ENCODE results near the gene CMTR2. TPM values are rescaled to one million over a fixed set of nuclear protein-coding genes. Genes with fewer than 3 reads are reported as not detected.
A peak's percentile ranks its signal among the peaks of the same experiment; 100 is the strongest.
"Not testable (repeated sequence)": the region's sequence is repeated elsewhere in the genome, so short reads cannot be mapped to it uniquely, and the experiment has no call there.

Gene CMTR2
- total and polyA plus RNA-seq, 5 donors from 2014 or later: 12.9 to 34.9 (median 27.0) TPM

DNA sequence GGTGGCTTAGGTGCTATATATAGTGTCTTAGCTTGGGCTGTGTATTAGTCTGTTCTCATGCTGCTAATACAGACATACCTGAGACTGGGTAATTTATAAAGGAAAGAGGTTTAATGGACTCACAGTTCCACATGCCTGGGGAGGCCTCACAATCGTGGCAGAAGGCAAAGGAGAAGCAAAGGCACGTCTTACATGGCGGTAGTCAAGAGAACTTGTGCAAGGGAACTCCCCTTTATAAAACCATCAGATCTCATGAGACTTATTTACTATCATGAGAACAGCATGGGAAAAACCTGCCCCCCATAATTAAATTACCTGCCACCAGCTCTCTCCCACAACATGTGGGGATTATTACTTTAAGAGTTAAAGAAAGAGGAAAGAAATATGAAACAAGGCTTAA lies 2.9 kb upstream of the CMTR2 start:
- H3K4me1 ChIP-seq (ENCODE audit: control insufficient read depth, insufficient read depth, low read length, poor library complexity, severe bottlenecking): peaks cover 13% of the 10 kb centered on the region
- H3K4me1 Mint-ChIP-seq: peaks cover 8 to 24% (median 17%) of the 10 kb centered on the region in 4 donors
- not testable (repeated sequence) for H3K4me3 Mint-ChIP-seq; H3K9me3 ChIP-seq (ENCODE audit: control insufficient read depth in 2 of 2, low read length in 2 of 2); H3K9me3 Mint-ChIP-seq; H3K36me3 ChIP-seq (ENCODE audit: control insufficient read depth, insufficient read depth, low read length); H3K27me3 ChIP-seq (ENCODE audit: control insufficient read depth, insufficient read depth, low read length); DNase-seq; ATAC-seq (ENCODE audit: low read depth in 2 of 2); H3K36me3 Mint-ChIP-seq; H3K27ac ChIP-seq (ENCODE audit: insufficient read depth, low read length, poor library complexity, severe bottlenecking); H3K4me3 ChIP-seq (ENCODE audit: low read depth, low read length); H3K27ac Mint-ChIP-seq
- H3K27me3 Mint-ChIP-seq: peaks cover 38% of the 10 kb centered on the region

DNA sequence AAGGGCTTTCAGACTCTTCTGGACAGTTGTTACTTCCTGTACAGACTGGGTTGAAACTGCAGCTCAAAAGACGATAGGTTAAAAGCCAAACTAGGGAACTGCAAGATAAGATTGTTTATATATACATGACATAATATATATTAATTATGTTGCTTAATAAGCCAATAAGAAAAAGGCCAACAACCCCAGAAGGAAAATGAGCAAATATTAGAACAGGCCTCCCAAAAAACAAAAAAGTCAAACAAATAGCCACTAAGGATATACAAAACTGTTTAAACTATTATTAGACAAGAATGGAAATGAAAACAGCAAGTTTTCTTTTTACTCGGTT lies 495 bp upstream of the CMTR2 start:
- H3K27ac ChIP-seq (ENCODE audit: insufficient read depth, low read length, poor library complexity, severe bottlenecking): peak overlapping the region; percentile 82
- peak overlapping the region; percentile 71 for H3K4me3 ChIP-seq (ENCODE audit: low read depth, low read length)
- H3K4me1 ChIP-seq (ENCODE audit: control insufficient read depth, insufficient read depth, low read length, poor library complexity, severe bottlenecking): peaks cover 13% of the 10 kb centered on the region
- Mint-ChIP-seq H3K36me3 (peaks cover 24% of the 10 kb centered on the region), H3K27me3 (peaks cover 29% of the 10 kb centered on the region), H3K27ac (peak overlapping the region; percentile 60 to 93 (median 93)), H3K4me3 (peak overlapping the region; percentile 89 to 96 (median 92)), H3K9me3 (peaks cover 0 to 9% (median 4%) of the 10 kb centered on the region in 7 donors), H3K4me1 (peaks cover 11 to 34% (median 21%) of the 10 kb centered on the region in 4 donors)
- ATAC-seq (ENCODE audit: low read depth in 2 of 2) (peak in 1 of 2 donors; percentile 25), DNase-seq (no peak)
- H3K9me3 ChIP-seq (ENCODE audit: control insufficient read depth in 2 of 2, low read length in 2 of 2): peaks cover 4 to 6% of the 10 kb centered on the region in 2 experiments
- peaks cover 5% of the 10 kb centered on the region for H3K27me3 ChIP-seq (ENCODE audit: control insufficient read depth, insufficient read depth, low read length)
- peaks cover 21% of the 10 kb centered on the region for H3K36me3 ChIP-seq (ENCODE audit: control insufficient read depth, insufficient read depth, low read length)

DNA sequence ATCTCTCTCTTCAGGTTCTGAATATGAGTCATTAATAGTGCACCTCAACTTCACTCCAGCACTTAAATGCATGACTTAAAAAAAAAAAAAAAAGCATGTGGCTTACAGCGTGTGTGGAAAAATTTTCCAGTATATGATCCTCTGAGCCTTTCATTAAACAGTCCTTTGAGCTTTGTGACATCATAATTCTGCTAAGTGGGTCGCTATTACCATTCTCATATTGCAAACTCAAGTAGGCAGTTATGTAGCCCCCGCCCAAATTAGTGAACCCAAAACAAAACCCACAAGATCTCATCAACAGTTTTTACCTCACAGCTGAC lies 672 bp downstream of the CMTR2 start:
- peak overlapping the region; percentile 82 for H3K27ac ChIP-seq (ENCODE audit: insufficient read depth, low read length, poor library complexity, severe bottlenecking)
- H3K27ac Mint-ChIP-seq: peak overlapping the region; percentile 67 to 93 (median 88)
- peaks cover 20% of the 10 kb centered on the region for H3K27me3 Mint-ChIP-seq

DNA sequence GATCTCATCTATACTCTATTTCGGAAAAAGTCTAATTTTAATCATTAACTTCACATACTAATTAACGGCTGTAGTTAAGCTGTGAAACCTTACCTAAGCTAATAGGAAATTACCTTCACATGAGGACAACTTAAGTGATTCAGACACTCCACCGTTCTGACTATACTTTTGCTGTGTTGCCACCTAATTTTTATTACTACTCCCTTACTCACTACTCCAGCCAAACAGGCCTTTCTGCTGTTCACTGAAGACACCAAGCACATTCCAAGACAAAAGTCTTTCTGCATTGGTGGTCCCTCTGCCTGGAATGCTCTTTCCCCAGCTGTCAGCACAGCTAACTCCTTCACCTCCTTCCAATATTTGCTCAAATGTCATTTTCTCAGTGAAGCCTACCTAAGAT lies 1.3 kb downstream of the CMTR2 start:
- peak overlapping the region; percentile 18 for H3K27ac ChIP-seq (ENCODE audit: insufficient read depth, low read length, poor library complexity, severe bottlenecking)
- peaks cover 35% of the 10 kb centered on the region for H3K36me3 ChIP-seq (ENCODE audit: control insufficient read depth, insufficient read depth, low read length)
- Mint-ChIP-seq H3K4me1 (peaks cover 16 to 52% (median 25%) of the 10 kb centered on the region in 4 donors), H3K9me3 (peaks cover 0 to 10% (median 4%) of the 10 kb centered on the region in 7 donors), H3K27ac (peak overlapping the region in 2 of 3 donors; percentile 35 to 93), H3K4me3 (peak overlapping the region; percentile 89 to 96 (median 92)), H3K36me3 (peaks cover 39% of the 10 kb centered on the region), H3K27me3 (peaks cover 14% of the 10 kb centered on the region)
- H3K27me3 ChIP-seq (ENCODE audit: control insufficient read depth, insufficient read depth, low read length): no peaks in the 10 kb centered on the region
- peaks cover 4 to 6% of the 10 kb centered on the region in 2 experiments for H3K9me3 ChIP-seq (ENCODE audit: control insufficient read depth in 2 of 2, low read length in 2 of 2)
- peaks cover 13% of the 10 kb centered on the region for H3K4me1 ChIP-seq (ENCODE audit: control insufficient read depth, insufficient read depth, low read length, poor library complexity, severe bottlenecking)
- no peak for DNase-seq
- no peak for ATAC-seq (ENCODE audit: low read depth in 2 of 2)
- H3K4me3 ChIP-seq (ENCODE audit: low read depth, low read length): peak overlapping the region; percentile 83

More for the DNA sequence above, 672 bp downstream of the CMTR2 start:
- Mint-ChIP-seq H3K36me3 (peaks cover 36% of the 10 kb centered on the region), H3K4me1 (peaks cover 13 to 46% (median 22%) of the 10 kb centered on the region in 4 donors), H3K4me3 (peak overlapping the region; percentile 89 to 96 (median 92)), H3K9me3 (peaks cover 0 to 9% (median 4%) of the 10 kb centered on the region in 7 donors)
- H3K27me3 ChIP-seq (ENCODE audit: control insufficient read depth, insufficient read depth, low read length): peaks cover 5% of the 10 kb centered on the region
- peaks cover 4 to 6% of the 10 kb centered on the region in 2 experiments for H3K9me3 ChIP-seq (ENCODE audit: control insufficient read depth in 2 of 2, low read length in 2 of 2)
- DNase-seq (no peak), ATAC-seq (ENCODE audit: low read depth in 2 of 2) (no peak)
- H3K4me3 ChIP-seq (ENCODE audit: low read depth, low read length): peak overlapping the region; percentile 83
- H3K4me1 ChIP-seq (ENCODE audit: control insufficient read depth, insufficient read depth, low read length, poor library complexity, severe bottlenecking): peaks cover 13% of the 10 kb centered on the region
- H3K36me3 ChIP-seq (ENCODE audit: control insufficient read depth, insufficient read depth, low read length): peaks cover 31% of the 10 kb centered on the region

DNA sequence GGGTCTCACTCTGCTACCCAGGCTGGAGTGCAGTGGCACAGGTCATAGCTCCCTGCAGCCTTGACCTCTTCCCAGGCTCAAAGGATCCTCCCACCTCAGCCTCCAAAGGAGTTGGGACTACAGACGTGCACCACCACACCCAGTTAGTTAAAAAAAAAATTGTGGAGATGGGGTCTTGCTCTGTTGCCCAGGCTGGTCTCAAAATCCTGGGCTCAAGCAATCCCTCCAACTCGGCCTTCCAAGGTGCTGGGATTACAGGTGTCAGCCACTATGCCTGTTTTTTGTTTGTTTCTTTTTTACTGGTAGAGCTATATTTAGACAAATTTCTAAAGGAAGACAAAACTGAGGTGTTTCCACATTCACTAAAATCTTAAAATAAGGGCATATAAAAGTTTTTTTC lies 1.7 kb downstream of the CMTR2 start:
- peaks cover 20 to 53% (median 27%) of the 10 kb centered on the region in 4 donors for H3K4me1 Mint-ChIP-seq
- H3K4me3 Mint-ChIP-seq: peak overlapping the region in 3 of 4 donors; percentile 19 to 93 (median 89)
- no peaks in the 10 kb centered on the region for H3K27me3 ChIP-seq (ENCODE audit: control insufficient read depth, insufficient read depth, low read length)
- H3K9me3 ChIP-seq (ENCODE audit: control insufficient read depth in 2 of 2, low read length in 2 of 2): peaks cover 4 to 6% of the 10 kb centered on the region in 2 experiments
- no peak for ATAC-seq (ENCODE audit: low read depth in 2 of 2)
- H3K4me3 ChIP-seq (ENCODE audit: low read depth, low read length): no peak overlapping the region
- H3K4me1 ChIP-seq (ENCODE audit: control insufficient read depth, insufficient read depth, low read length, poor library complexity, severe bottlenecking): peaks cover 13% of the 10 kb centered on the region
- peaks cover 0 to 12% (median 4%) of the 10 kb centered on the region in 7 donors for H3K9me3 Mint-ChIP-seq
- no peak for DNase-seq
- H3K27ac Mint-ChIP-seq: peak overlapping the region in 1 of 3 donors; percentile 35
- peaks cover 42% of the 10 kb centered on the region for H3K36me3 Mint-ChIP-seq
- peaks cover 11% of the 10 kb centered on the region for H3K27me3 Mint-ChIP-seq
- H3K27ac ChIP-seq (ENCODE audit: insufficient read depth, low read length, poor library complexity, severe bottlenecking): no peak overlapping the region
- peaks cover 35% of the 10 kb centered on the region for H3K36me3 ChIP-seq (ENCODE audit: control insufficient read depth, insufficient read depth, low read length)

DNA sequence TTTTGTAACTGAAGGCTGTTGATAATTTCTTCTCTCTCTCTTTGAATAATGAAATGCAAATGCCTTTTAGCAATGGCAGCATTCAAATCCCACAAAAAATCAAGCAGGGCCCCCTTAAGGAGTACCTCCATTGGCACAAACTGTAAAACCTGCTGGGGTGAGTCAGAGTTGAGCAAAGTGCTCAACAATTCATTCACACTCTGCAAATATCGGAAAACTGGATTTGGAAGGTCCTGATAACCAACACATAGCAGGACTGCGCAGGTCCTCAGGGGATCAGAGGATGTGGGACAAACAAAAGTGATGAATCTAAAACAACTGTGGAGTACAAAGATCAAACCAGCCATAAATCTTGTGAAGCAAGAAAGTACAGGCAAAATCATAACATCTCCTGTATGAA lies 5.6 kb downstream of the CMTR2 start:
- DNase-seq (no peak), ATAC-seq (ENCODE audit: low read depth in 2 of 2) (no peak)
- peaks cover 48% of the 10 kb centered on the region for H3K36me3 Mint-ChIP-seq
- Histone ChIP-seq H3K4me1 (ENCODE audit: control insufficient read depth, insufficient read depth, low read length, poor library complexity, severe bottlenecking) (peaks cover 9% of the 10 kb centered on the region), H3K4me3 (ENCODE audit: low read depth, low read length) (no peak overlapping the region), H3K27ac (ENCODE audit: insufficient read depth, low read length, poor library complexity, severe bottlenecking) (no peak overlapping the region), H3K9me3 (ENCODE audit: control insufficient read depth in 2 of 2, low read length in 2 of 2) (peaks cover 6% of the 10 kb centered on the region in 2 experiments), H3K36me3 (ENCODE audit: control insufficient read depth, insufficient read depth, low read length) (peaks cover 35% of the 10 kb centered on the region), H3K27me3 (ENCODE audit: control insufficient read depth, insufficient read depth, low read length) (no peaks in the 10 kb centered on the region)
- no peak overlapping the region for H3K27ac Mint-ChIP-seq
- no peaks in the 10 kb centered on the region for H3K27me3 Mint-ChIP-seq
- peaks cover 22 to 44% (median 30%) of the 10 kb centered on the region in 4 donors for H3K4me1 Mint-ChIP-seq
- no peak overlapping the region for H3K4me3 Mint-ChIP-seq
- peaks cover 0 to 11% (median 4%) of the 10 kb centered on the region in 7 donors for H3K9me3 Mint-ChIP-seq

DNA sequence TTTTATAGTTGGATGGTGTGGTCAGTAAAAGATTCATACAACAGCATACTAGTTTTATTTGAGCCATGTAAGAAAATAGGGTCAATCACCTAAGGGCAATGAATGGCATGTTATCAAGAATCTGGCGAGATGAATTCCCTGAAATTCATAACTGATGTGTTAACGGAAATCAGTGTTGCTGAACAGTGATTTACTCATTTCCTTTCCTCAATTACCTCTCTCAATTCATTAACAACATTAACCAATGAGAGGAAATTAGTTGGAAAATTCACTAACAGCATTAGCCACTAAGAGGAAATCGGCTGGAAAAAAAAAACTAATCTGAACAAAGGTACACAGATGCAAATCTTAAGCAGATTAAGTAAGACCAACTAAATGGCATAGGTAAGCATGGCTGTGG lies 6.3 kb downstream of the CMTR2 start:
- Histone ChIP-seq H3K9me3 (ENCODE audit: control insufficient read depth in 2 of 2, low read length in 2 of 2) (peaks cover 6% of the 10 kb centered on the region in 2 experiments), H3K4me1 (ENCODE audit: control insufficient read depth, insufficient read depth, low read length, poor library complexity, severe bottlenecking) (peaks cover 2% of the 10 kb centered on the region), H3K27ac (ENCODE audit: insufficient read depth, low read length, poor library complexity, severe bottlenecking) (no peak overlapping the region), H3K36me3 (ENCODE audit: control insufficient read depth, insufficient read depth, low read length) (peaks cover 35% of the 10 kb centered on the region), H3K27me3 (ENCODE audit: control insufficient read depth, insufficient read depth, low read length) (no peaks in the 10 kb centered on the region), H3K4me3 (ENCODE audit: low read depth, low read length) (no peak overlapping the region)
- H3K36me3 Mint-ChIP-seq: peaks cover 44% of the 10 kb centered on the region
- ATAC-seq (ENCODE audit: low read depth in 2 of 2) (no peak), DNase-seq (no peak)
- H3K9me3 Mint-ChIP-seq: peaks cover 0 to 11% (median 2%) of the 10 kb centered on the region in 7 donors
- H3K4me1 Mint-ChIP-seq: peaks cover 15 to 37% (median 23%) of the 10 kb centered on the region in 4 donors
- H3K27ac Mint-ChIP-seq: no peak overlapping the region
- no peaks in the 10 kb centered on the region for H3K27me3 Mint-ChIP-seq
- no peak overlapping the region for H3K4me3 Mint-ChIP-seq

All from CD4-positive, CD25-positive, alpha-beta regulatory T cell (primary cell).